Sigmoid colon (tissue), 7 donors: Measurements from ENCODE around the gene NNMT. TPM values are rescaled to one million over a fixed set of nuclear protein-coding genes. Genes with fewer than 3 reads are reported as not detected.

Experiments
- DNase-seq: peaks from one replicate; pipeline ENCODE4 v3.0.0-alpha.2; 2019
- H3K27ac ChIP-seq, 4 donors: fragments of 200-600 bp; sonication (generic); one replicate each; pipeline ENCODE4 v1.5.1; 2016 to 2019; ENCODE audit warnings: mild to moderate bottlenecking in 1 of 4
- H3K27me3 ChIP-seq, 3 donors: fragments of 200-600 bp; sonication (generic); one replicate each; pipeline ENCODE4 v1.5.1; 2019; ENCODE audit warnings: mild to moderate bottlenecking in 1 of 3
- H3K36me3 ChIP-seq, 4 donors: fragments of 200-600 bp; sonication (generic); one replicate each; pipeline ENCODE4 v1.5.1; 2016 to 2019
- H3K4me1 ChIP-seq, 4 donors: fragments of 200-600 bp; sonication (generic); one replicate each; pipeline ENCODE4 v1.5.1; 2017 to 2019
- H3K4me3 ChIP-seq, 4 donors: fragments of 200-600 bp; sonication (generic); one replicate each; pipeline ENCODE4 v1.5.1; 2017 to 2019; ENCODE audit warnings: mild to moderate bottlenecking in 2 of 4, moderate library complexity in 1 of 4
- H3K9me3 ChIP-seq, 4 donors: fragments of 200-600 bp in 3 of 4; sonication (generic) in 3 of 4; one replicate each; pipeline versions ENCODE4 v1.5.1 to v1.6.1; 2013 to 2019
- EP300 ChIP-seq, 4 donors: sonication (generic); formaldehyde crosslinking; IDR thresholded peaks; one replicate each; pipeline ENCODE4 v1.6.1; 2017; ENCODE audit warnings: antibody characterized with exemption in 4 of 4
- POLR2A ChIP-seq, 2 donors: fragments of 450-650 bp; IDR thresholded peaks; one replicate each; pipeline ENCODE4 v1.6.1; 2016; ENCODE audit warnings: antibody characterized with exemption in 2 of 2, mild to moderate bottlenecking in 2 of 2, moderate library complexity in 2 of 2
- POLR2AphosphoS5 ChIP-seq, 4 donors: sonication (generic); formaldehyde crosslinking; IDR thresholded peaks; one replicate each; pipeline ENCODE4 v1.6.1; 2017; ENCODE audit warnings: antibody characterized with exemption in 4 of 4
- WGBS, 2 donors: extraction: QIAGEN DNeasy Blood & Tissue Kit; methylation state at CpG; one replicate each; pipeline ENCODE4 v1.1.7; 2013; 5-methylcytosine and 5-hydroxymethylcytosine counted together
- intact Hi-C: fragments of 100-400 bp; cut with DNase I; formaldehyde crosslinking; loops from one replicate; pipeline ENCODE4 v1.15.1; 2023
- polyA plus RNA-seq, 3 donors: library from polyadenylated mRNA; stranded (reverse); fragments of 200-250 nt; gene quantifications; one replicate each; pipeline ENCODE4 v1.2.3, GENCODE V29; 2013
- total RNA-seq, 4 donors: library from RNA; depleted of rRNA; stranded (reverse); fragments of >200 nt; gene quantifications; one replicate each; pipeline ENCODE4 v1.1.0, GENCODE V29; 2016
- TF ChIP-seq, protein P1 (sequence below), 4 experiments: fragments of 450-650 bp in 3 of 4; fragments of 200-600 bp in 1 of 4; IDR thresholded peaks; one replicate each; pipeline ENCODE4 v1.5.1; 2016 to 2019; ENCODE audit warnings: antibody characterized with exemption in 4 of 4, mild to moderate bottlenecking in 3 of 4, moderate library complexity in 2 of 4
- donor health status: healthy with polysubstance abuse.
- donor health status: Bipolar disorder and iron deficiency.
- donor health status: healthy.

The NNMT gene
- total and polyA plus RNA-seq, 7 donors, result 28.0 to 960 (median 208) TPM

DNA sequence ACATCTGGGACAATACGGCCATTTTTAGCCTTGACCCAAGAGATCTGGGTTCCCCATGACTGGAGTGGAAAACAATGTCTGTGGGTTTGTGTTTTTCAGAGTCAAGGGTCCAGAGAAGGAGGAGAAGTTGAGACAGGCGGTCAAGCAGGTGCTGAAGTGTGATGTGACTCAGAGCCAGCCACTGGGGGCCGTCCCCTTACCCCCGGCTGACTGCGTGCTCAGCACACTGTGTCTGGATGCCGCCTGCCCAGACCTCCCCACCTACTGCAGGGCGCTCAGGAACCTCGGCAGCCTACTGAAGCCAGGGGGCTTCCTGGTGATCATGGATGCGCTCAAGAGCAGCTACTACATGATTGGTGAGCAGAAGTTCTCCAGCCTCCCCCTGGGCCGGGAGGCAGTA, 15.7 kb downstream of the NNMT start:
- Histone ChIP-seq H3K4me1 (peaks cover 0 to 22% (median 11%) of the 10 kb centered on the region in 4 donors), H3K4me3 (no peak overlapping the region), H3K27me3 (no peaks in the 10 kb centered on the region), H3K36me3 (peaks cover 3 to 29% (median 14%) of the 10 kb centered on the region in 4 donors), H3K27ac (no peak overlapping the region), H3K9me3 (no peaks in the 10 kb centered on the region)
- no peak for DNase-seq
- TF ChIP-seq POLR2AphosphoS5 (IDR thresholded peaks at IDR 0.05), result no peak
- no peak for TF ChIP-seq EP300 (IDR thresholded peaks at IDR 0.05)
- TF ChIP-seq POLR2A (IDR thresholded peaks at IDR 0.05), result no peak
- TF ChIP-seq, protein P1, sequence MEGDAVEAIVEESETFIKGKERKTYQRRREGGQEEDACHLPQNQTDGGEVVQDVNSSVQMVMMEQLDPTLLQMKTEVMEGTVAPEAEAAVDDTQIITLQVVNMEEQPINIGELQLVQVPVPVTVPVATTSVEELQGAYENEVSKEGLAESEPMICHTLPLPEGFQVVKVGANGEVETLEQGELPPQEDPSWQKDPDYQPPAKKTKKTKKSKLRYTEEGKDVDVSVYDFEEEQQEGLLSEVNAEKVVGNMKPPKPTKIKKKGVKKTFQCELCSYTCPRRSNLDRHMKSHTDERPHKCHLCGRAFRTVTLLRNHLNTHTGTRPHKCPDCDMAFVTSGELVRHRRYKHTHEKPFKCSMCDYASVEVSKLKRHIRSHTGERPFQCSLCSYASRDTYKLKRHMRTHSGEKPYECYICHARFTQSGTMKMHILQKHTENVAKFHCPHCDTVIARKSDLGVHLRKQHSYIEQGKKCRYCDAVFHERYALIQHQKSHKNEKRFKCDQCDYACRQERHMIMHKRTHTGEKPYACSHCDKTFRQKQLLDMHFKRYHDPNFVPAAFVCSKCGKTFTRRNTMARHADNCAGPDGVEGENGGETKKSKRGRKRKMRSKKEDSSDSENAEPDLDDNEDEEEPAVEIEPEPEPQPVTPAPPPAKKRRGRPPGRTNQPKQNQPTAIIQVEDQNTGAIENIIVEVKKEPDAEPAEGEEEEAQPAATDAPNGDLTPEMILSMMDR (IDR thresholded peaks at IDR 0.05), result no peak
- WGBS, 2 donors, result 92 to 96% methylated on average over 10 of the region's 10 CpGs
- intact Hi-C loops, result no loop called here

DNA sequence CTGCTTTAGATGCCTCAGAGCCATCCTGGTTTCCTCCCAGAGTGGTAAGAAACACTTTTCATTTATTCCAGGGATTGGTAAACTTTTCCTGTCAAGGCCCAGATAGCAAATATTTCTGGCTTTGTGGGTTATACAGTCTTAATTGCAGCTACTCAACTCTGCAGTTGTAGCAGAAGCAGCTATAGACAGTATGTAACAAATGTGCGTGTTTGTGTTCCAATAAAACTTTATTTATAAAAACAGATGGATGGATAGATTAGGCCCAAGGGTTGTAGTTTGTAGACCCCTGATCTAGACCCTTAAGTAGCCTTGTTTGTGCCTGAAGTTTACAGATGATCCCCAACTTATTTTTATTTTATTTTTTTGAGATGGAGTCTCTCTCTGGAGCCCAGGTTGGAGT, 17.9 kb downstream of the NNMT start:
- TF ChIP-seq, protein P1 (IDR thresholded peaks at IDR 0.05), result no peak
- TF ChIP-seq POLR2A (IDR thresholded peaks at IDR 0.05), result no peak
- TF ChIP-seq POLR2AphosphoS5 (IDR thresholded peaks at IDR 0.05), result no peak
- no peak for TF ChIP-seq EP300 (IDR thresholded peaks at IDR 0.05)
- intact Hi-C loops, result no loop called here
- Histone ChIP-seq H3K4me1 (peaks cover 0 to 10% (median 5%) of the 10 kb centered on the region in 4 donors), H3K27me3 (no peaks in the 10 kb centered on the region), H3K4me3 (no peak overlapping the region), H3K36me3 (peaks cover 3 to 29% (median 14%) of the 10 kb centered on the region in 4 donors), H3K27ac (no peak overlapping the region), H3K9me3 (no peaks in the 10 kb centered on the region)
- WGBS, 2 donors, result 90 to 95% methylated on average over 1 of the region's 1 CpG
- no peak for DNase-seq

DNA sequence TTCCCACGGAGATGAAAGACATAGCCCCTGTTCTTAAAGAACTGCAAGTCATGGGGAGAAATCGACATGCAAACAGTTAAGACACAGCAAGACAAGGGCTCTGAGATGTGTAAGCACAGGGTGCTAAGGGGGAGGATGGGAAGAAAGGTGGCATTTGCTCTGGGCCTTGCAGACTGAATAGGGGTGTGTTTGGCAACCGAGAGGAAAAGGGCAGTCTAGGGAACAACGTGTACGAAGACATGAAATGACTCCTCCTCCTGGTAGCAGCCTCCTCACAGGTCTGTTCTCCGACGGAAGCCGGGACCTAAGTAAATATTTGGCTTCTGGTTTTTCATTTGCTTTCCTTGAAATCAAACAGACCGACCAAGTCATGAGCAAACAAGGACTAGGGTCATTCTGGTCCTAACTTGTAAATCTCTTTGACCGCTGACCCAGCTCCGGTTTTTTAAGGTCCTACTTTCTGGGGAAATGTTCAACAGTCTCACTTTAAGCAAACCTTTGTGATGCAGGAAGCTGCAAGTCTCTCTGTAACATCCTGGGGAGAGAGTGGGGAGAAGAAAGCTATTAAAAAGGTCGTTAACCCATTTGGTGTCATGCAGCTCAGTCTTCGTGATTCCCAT, 19.7 kb downstream of the NNMT start:
- Histone ChIP-seq H3K27ac (peak overlapping the region in 1 of 4 donors; percentile 46), H3K27me3 (no peaks in the 10 kb centered on the region), H3K4me1 (peaks cover 0 to 10% (median 5%) of the 10 kb centered on the region in 4 donors), H3K9me3 (no peaks in the 10 kb centered on the region), H3K4me3 (no peak overlapping the region), H3K36me3 (peaks cover 3 to 25% (median 10%) of the 10 kb centered on the region in 4 donors)
- no peak for DNase-seq
- 7 to 12% methylated on average over 13 of the region's 13 CpGs for WGBS, 2 donors
- intact Hi-C loops, result no loop called here
- TF ChIP-seq, protein P1 (IDR thresholded peaks at IDR 0.05), result no peak
- TF ChIP-seq EP300 (IDR thresholded peaks at IDR 0.05), result no peak
- TF ChIP-seq POLR2AphosphoS5 (IDR thresholded peaks at IDR 0.05), result no peak
- no peak for TF ChIP-seq POLR2A (IDR thresholded peaks at IDR 0.05)

DNA sequence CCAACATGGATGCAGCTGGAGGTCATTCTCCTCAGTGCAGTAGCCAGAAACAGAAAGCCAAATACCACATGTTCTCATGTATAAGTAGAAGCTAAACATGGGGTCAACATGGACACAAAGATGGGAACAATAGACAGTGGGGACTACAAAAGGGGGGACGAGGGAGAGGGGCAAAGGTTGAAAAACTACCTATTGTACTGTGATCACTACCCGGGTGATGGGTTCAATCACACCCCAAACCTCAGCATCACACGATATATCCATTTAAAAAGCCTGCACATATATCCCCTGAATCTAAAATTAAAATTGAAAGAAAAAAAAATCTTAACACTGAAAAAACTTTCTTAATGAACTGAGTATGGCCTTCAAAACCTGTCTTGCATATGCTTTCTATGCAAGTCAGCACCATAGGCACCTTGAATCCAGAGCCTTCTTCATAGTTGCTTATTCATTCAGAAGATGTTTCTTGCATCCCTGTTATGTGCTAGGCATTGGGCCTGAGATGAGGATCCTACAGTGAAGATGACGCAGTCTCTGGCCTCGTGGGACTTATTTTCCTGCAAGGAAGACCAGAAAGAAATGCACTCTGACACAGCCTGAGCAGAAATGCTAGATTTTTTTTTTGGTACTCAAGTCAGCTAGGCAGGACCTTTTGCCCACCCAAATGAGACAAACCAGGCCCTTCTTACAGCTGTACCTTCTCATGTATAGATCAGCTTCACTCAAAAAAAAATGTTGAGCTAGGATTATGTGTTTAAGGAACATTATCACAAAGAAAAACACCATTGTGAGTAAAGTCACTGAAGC, 21.0 kb downstream of the NNMT start:
- H3K27me3 ChIP-seq, result no peaks in the 10 kb centered on the region

More for the DNA sequence above, 21.0 kb downstream of the NNMT start:
- intact Hi-C loops, result no loop called here
- Histone ChIP-seq H3K9me3 (no peaks in the 10 kb centered on the region), H3K27ac (peak overlapping the region; percentile 4 to 42 (median 12)), H3K4me3 (no peak overlapping the region), H3K36me3 (peaks cover 2 to 19% (median 9%) of the 10 kb centered on the region in 4 donors), H3K4me1 (peaks cover 0 to 10% (median 5%) of the 10 kb centered on the region in 4 donors)
- peak; percentile 80 for DNase-seq
- WGBS, 2 donors, result 84 to 87% methylated on average over 5 of the region's 5 CpGs
- TF ChIP-seq, protein P1 (IDR thresholded peaks at IDR 0.05), result no peak
- no peak for TF ChIP-seq EP300 (IDR thresholded peaks at IDR 0.05)
- no peak for TF ChIP-seq POLR2AphosphoS5 (IDR thresholded peaks at IDR 0.05)
- TF ChIP-seq POLR2A (IDR thresholded peaks at IDR 0.05), result no peak
